Sigmoid colon (tissue), 4 donors: ENCODE results near the gene ELFN2.

Experiments
- EP300 ChIP-seq, 4 donors: sonication (generic); formaldehyde crosslinking; IDR thresholded peaks; one replicate each; pipeline ENCODE4 v1.6.1; 2017; ENCODE audit warnings: antibody characterized with exemption in 4 of 4
- POLR2A ChIP-seq, 2 donors: fragments of 450-650 bp; IDR thresholded peaks; one replicate each; pipeline ENCODE4 v1.6.1; 2016; ENCODE audit warnings: antibody characterized with exemption in 2 of 2, mild to moderate bottlenecking in 2 of 2, moderate library complexity in 2 of 2
- POLR2AphosphoS5 ChIP-seq, 4 donors: sonication (generic); formaldehyde crosslinking; IDR thresholded peaks; one replicate each; pipeline ENCODE4 v1.6.1; 2017; ENCODE audit warnings: antibody characterized with exemption in 4 of 4
- TF ChIP-seq, protein P1 (sequence below), 4 experiments: fragments of 450-650 bp in 3 of 4; fragments of 200-600 bp in 1 of 4; IDR thresholded peaks; one replicate each; pipeline ENCODE4 v1.5.1; 2016 to 2019; ENCODE audit warnings: antibody characterized with exemption in 4 of 4, mild to moderate bottlenecking in 3 of 4, moderate library complexity in 2 of 4

- no peak for TF ChIP-seq POLR2A (IDR thresholded peaks at IDR 0.05)
- TF ChIP-seq, protein P1, sequence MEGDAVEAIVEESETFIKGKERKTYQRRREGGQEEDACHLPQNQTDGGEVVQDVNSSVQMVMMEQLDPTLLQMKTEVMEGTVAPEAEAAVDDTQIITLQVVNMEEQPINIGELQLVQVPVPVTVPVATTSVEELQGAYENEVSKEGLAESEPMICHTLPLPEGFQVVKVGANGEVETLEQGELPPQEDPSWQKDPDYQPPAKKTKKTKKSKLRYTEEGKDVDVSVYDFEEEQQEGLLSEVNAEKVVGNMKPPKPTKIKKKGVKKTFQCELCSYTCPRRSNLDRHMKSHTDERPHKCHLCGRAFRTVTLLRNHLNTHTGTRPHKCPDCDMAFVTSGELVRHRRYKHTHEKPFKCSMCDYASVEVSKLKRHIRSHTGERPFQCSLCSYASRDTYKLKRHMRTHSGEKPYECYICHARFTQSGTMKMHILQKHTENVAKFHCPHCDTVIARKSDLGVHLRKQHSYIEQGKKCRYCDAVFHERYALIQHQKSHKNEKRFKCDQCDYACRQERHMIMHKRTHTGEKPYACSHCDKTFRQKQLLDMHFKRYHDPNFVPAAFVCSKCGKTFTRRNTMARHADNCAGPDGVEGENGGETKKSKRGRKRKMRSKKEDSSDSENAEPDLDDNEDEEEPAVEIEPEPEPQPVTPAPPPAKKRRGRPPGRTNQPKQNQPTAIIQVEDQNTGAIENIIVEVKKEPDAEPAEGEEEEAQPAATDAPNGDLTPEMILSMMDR (IDR thresholded peaks at IDR 0.05) = no peak
- TF ChIP-seq EP300 (IDR thresholded peaks at IDR 0.05) = no peak
- no peak for TF ChIP-seq POLR2AphosphoS5 (IDR thresholded peaks at IDR 0.05)
Observed at GRCh38 chr22:37330200-37331033, 96.9 kb downstream of the ELFN2 start.
